ENCODE measurements around the gene ARL5C.

DNA sequence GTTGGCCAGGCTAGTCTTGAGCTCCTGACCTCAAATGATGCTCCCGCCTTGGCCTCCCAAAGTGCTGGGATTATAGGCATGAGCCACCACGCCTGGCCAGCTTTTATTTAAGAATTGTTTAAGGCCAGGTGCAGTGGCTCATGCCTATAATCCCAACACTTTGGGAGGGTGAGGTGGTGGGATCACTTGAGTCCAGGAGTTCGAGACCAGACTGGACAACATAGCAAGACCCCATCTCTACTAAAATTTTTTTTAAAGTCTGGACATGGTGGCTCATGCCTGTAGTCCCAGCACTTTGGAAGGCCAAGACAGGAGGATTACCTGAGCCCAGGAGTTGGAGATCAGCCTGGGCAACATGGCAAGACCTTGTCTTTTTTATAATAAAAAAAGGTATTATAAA lies 19.7 kb downstream of the ARL5C start:
- TF ChIP-seq EP300 (IDR thresholded peaks at IDR 0.05; ENCODE audit: low read depth) = no peak
- TF ChIP-seq POLR2A (IDR thresholded peaks at IDR 0.05) = no peak
- TF ChIP-seq, protein P1, sequence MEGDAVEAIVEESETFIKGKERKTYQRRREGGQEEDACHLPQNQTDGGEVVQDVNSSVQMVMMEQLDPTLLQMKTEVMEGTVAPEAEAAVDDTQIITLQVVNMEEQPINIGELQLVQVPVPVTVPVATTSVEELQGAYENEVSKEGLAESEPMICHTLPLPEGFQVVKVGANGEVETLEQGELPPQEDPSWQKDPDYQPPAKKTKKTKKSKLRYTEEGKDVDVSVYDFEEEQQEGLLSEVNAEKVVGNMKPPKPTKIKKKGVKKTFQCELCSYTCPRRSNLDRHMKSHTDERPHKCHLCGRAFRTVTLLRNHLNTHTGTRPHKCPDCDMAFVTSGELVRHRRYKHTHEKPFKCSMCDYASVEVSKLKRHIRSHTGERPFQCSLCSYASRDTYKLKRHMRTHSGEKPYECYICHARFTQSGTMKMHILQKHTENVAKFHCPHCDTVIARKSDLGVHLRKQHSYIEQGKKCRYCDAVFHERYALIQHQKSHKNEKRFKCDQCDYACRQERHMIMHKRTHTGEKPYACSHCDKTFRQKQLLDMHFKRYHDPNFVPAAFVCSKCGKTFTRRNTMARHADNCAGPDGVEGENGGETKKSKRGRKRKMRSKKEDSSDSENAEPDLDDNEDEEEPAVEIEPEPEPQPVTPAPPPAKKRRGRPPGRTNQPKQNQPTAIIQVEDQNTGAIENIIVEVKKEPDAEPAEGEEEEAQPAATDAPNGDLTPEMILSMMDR (IDR thresholded peaks at IDR 0.05) = no peak
- no peak for TF ChIP-seq POLR2AphosphoS5 (IDR thresholded peaks at IDR 0.05)
